Measurements from ENCODE around the gene RIBC1. TPM values are rescaled to one million over a fixed set of nuclear protein-coding genes. Genes with fewer than 3 reads are reported as not detected.

RIBC1 gene
- total and polyA plus RNA-seq, 2 experiments from 2014 or later, result 0.86 to 1.1 TPM

- Histone ChIP-seq H3K79me2 (no peaks in the 10 kb centered on the region), H3K4me3 (no peak overlapping the region), H3K36me3 (replicated peaks; ENCODE audit: insufficient read depth, low read depth) (no peaks in the 10 kb centered on the region), H2AFZ (no peak overlapping the region), H3K27ac (no peak overlapping the region), H4K20me1 (ENCODE audit: insufficient read depth, poor library complexity, severe bottlenecking) (no peaks in the 10 kb centered on the region), H3K9me2 (replicated peaks; ENCODE audit: insufficient read depth) (no peaks in the 10 kb centered on the region), H3K4me2 (no peak overlapping the region), H3K9me3 (ENCODE audit: low read depth) (no peaks in the 10 kb centered on the region), H3K27me3 (no peaks in the 10 kb centered on the region), H3K4me1 (ENCODE audit: insufficient read depth) (peaks cover 4% of the 10 kb centered on the region)
- DNase-seq (ENCODE audit: low spot score), result peak; percentile 51
- TF ChIP-seq CTCF (IDR thresholded peaks at IDR 0.05; ENCODE audit: poor library complexity) (peak; percentile 41), EZH2 (IDR thresholded peaks at IDR 0.05; ENCODE audit: borderline replicate concordance) (no peak)
- WGBS (ENCODE audit: low lambda C conversion rate, missing lambda C conversion rate), result 42% methylated on average over 6 of the region's 6 CpGs
Measured at GRCh38 chrX:53445977-53446376, 23.3 kb downstream of the RIBC1 start.

- H3K9me3 ChIP-seq (ENCODE audit: low read depth), result no peaks in the 10 kb centered on the region
- no peaks in the 10 kb centered on the region for H3K9me2 ChIP-seq (replicated peaks; ENCODE audit: insufficient read depth)
- no peak overlapping the region for H3K4me3 ChIP-seq
- no peaks in the 10 kb centered on the region for H3K36me3 ChIP-seq (replicated peaks; ENCODE audit: insufficient read depth, low read depth)
- no peaks in the 10 kb centered on the region for H4K20me1 ChIP-seq (ENCODE audit: insufficient read depth, poor library complexity, severe bottlenecking)
- 70% methylated on average over 2 of the region's 2 CpGs for WGBS (ENCODE audit: low lambda C conversion rate, missing lambda C conversion rate)
- no peaks in the 10 kb centered on the region for H3K27me3 ChIP-seq
- H3K79me2 ChIP-seq, result no peaks in the 10 kb centered on the region
- no peaks in the 10 kb centered on the region for H3K4me1 ChIP-seq (ENCODE audit: insufficient read depth)
- H3K27ac ChIP-seq, result no peak overlapping the region
- H3K4me2 ChIP-seq, result no peak overlapping the region
- no peak for DNase-seq (ENCODE audit: low spot score)
- H2AFZ ChIP-seq, result no peak overlapping the region
- TF ChIP-seq CTCF (IDR thresholded peaks at IDR 0.05; ENCODE audit: poor library complexity), result no peak
- TF ChIP-seq EZH2phosphoT487 (IDR thresholded peaks at IDR 0.05; ENCODE audit: low read depth, severe bottlenecking, unreplicated experiment), result no peak
- no peak for TF ChIP-seq EZH2 (IDR thresholded peaks at IDR 0.05; ENCODE audit: borderline replicate concordance)
Measured at GRCh38 chrX:53447441-53447840, 24.8 kb downstream of the RIBC1 start.

- H3K79me2 ChIP-seq, result no peaks in the 10 kb centered on the region
- H3K27me3 ChIP-seq, result no peaks in the 10 kb centered on the region
- H3K9me3 ChIP-seq (ENCODE audit: low read depth), result no peaks in the 10 kb centered on the region
- no peak overlapping the region for H3K27ac ChIP-seq
- no peaks in the 10 kb centered on the region for H3K9me2 ChIP-seq (replicated peaks; ENCODE audit: insufficient read depth)
- no peaks in the 10 kb centered on the region for H3K4me1 ChIP-seq (ENCODE audit: insufficient read depth)
- no peaks in the 10 kb centered on the region for H3K36me3 ChIP-seq (replicated peaks; ENCODE audit: insufficient read depth, low read depth)
- no peak for DNase-seq (ENCODE audit: low spot score)
- WGBS (ENCODE audit: low lambda C conversion rate, missing lambda C conversion rate), result 83% methylated on average over 3 of the region's 3 CpGs
- no peak overlapping the region for H2AFZ ChIP-seq
- H3K4me2 ChIP-seq, result no peak overlapping the region
- no peaks in the 10 kb centered on the region for H4K20me1 ChIP-seq (ENCODE audit: insufficient read depth, poor library complexity, severe bottlenecking)
- H3K4me3 ChIP-seq, result no peak overlapping the region
- TF ChIP-seq EZH2 (IDR thresholded peaks at IDR 0.05; ENCODE audit: borderline replicate concordance) (no peak), CTCF (IDR thresholded peaks at IDR 0.05; ENCODE audit: poor library complexity) (no peak), EZH2phosphoT487 (IDR thresholded peaks at IDR 0.05; ENCODE audit: low read depth, severe bottlenecking, unreplicated experiment) (no peak)
Measured at GRCh38 chrX:53449632-53450031, 27.0 kb downstream of the RIBC1 start.

- DNase-seq (ENCODE audit: low spot score), result no peak
- no peak overlapping the region for H2AFZ ChIP-seq
Measured at GRCh38 chrX:53452812-53453211, 30.1 kb downstream of the RIBC1 start.

More at GRCh38 chrX:53452812-53453211, 30.1 kb downstream of the RIBC1 start:
- H3K79me2 ChIP-seq, result no peaks in the 10 kb centered on the region
- no peak overlapping the region for H3K27ac ChIP-seq
- no peaks in the 10 kb centered on the region for H3K9me2 ChIP-seq (replicated peaks; ENCODE audit: insufficient read depth)
- no peak overlapping the region for H3K4me3 ChIP-seq
- H3K4me1 ChIP-seq (ENCODE audit: insufficient read depth), result no peaks in the 10 kb centered on the region
- H4K20me1 ChIP-seq (ENCODE audit: insufficient read depth, poor library complexity, severe bottlenecking), result no peaks in the 10 kb centered on the region
- H3K36me3 ChIP-seq (replicated peaks; ENCODE audit: insufficient read depth, low read depth), result no peaks in the 10 kb centered on the region
- no peaks in the 10 kb centered on the region for H3K27me3 ChIP-seq
- TF ChIP-seq EZH2phosphoT487 (IDR thresholded peaks at IDR 0.05; ENCODE audit: low read depth, severe bottlenecking, unreplicated experiment) (no peak), CTCF (IDR thresholded peaks at IDR 0.05; ENCODE audit: poor library complexity) (no peak), EZH2 (IDR thresholded peaks at IDR 0.05; ENCODE audit: borderline replicate concordance) (no peak)
- H3K4me2 ChIP-seq, result no peak overlapping the region
- H3K9me3 ChIP-seq (ENCODE audit: low read depth), result no peaks in the 10 kb centered on the region
